Gastroesophageal sphincter (tissue), 4 donors: ENCODE measurements around the gene UBE4B. TPM values are rescaled to one million over a fixed set of nuclear protein-coding genes. Genes with fewer than 3 reads are reported as not detected.

Experiments used
- ATAC-seq: fragments of 150-250 bp; one replicate; pipeline ENCODE4 v1.9.1; 2016; ENCODE audit warnings: mild to moderate bottlenecking, moderate library complexity
- H3K27ac ChIP-seq, 4 donors: fragments of 200-600 bp; sonication (generic) in 3 of 4; 1 replicate in 3 of 4; 2 replicates in 1 of 4; pipeline ENCODE4 v1.5.1; 2016 to 2019
- H3K27me3 ChIP-seq: fragments of 200-600 bp; sonication (generic); one replicate; pipeline ENCODE4 v1.5.1; 2019
- H3K36me3 ChIP-seq, 2 donors: fragments of 200-600 bp; sonication (generic); one replicate each; pipeline ENCODE4 v1.5.1; 2019; ENCODE audit warnings: control low read depth in 1 of 2
- H3K4me1 ChIP-seq, 3 donors: fragments of 200-600 bp; sonication (generic); 1 replicate in 2 of 3; 2 replicates in 1 of 3; pipeline ENCODE4 v1.5.1; 2016 to 2019; ENCODE audit warnings: control low read depth in 2 of 3
- H3K4me3 ChIP-seq, 2 donors: fragments of 200-600 bp; sonication (generic); one replicate each; pipeline ENCODE4 v1.5.1; 2019; ENCODE audit warnings: mild to moderate bottlenecking in 1 of 2, moderate library complexity in 1 of 2
- H3K9me3 ChIP-seq, 3 donors: fragments of 200-600 bp; sonication (generic); one replicate each; pipeline ENCODE4 v1.5.1; 2017 to 2019; ENCODE audit warnings: control low read depth in 2 of 3
- EP300 ChIP-seq: sonication (generic); formaldehyde crosslinking; IDR thresholded peaks from one replicate; pipeline ENCODE4 v1.6.1; 2017; ENCODE audit warnings: antibody characterized with exemption, mild to moderate bottlenecking
- POLR2A ChIP-seq, 2 donors: fragments of 450-650 bp; IDR thresholded peaks; one replicate each; pipeline ENCODE4 v1.6.1; 2017; ENCODE audit warnings: antibody characterized with exemption in 2 of 2, mild to moderate bottlenecking in 2 of 2, moderate library complexity in 1 of 2
- POLR2AphosphoS5 ChIP-seq: sonication (generic); formaldehyde crosslinking; IDR thresholded peaks from one replicate; pipeline ENCODE4 v1.6.1; 2017; ENCODE audit warnings: antibody characterized with exemption
- WGBS, 2 donors: methylation state at CpG; one replicate each; pipeline ENCODE4 v1.1.5; 2018; ENCODE audit warnings: low coverage in 1 of 2; 5-methylcytosine and 5-hydroxymethylcytosine counted together
- total RNA-seq, 4 donors: library from RNA; depleted of rRNA; stranded (reverse); fragments of >200 nt; gene quantifications; one replicate each; pipeline ENCODE4 v1.1.0, GENCODE V29; 2016
- TF ChIP-seq, protein P1 (sequence below), 4 experiments: fragments of 200-600 bp in 2 of 4; fragments of 450-650 bp in 2 of 4; sonication (generic) in 1 of 4; IDR thresholded peaks; one replicate each; pipeline ENCODE4 v1.5.1; 2017 to 2019; ENCODE audit warnings: antibody characterized with exemption in 4 of 4, mild to moderate bottlenecking in 2 of 4, moderate library complexity in 2 of 4

The UBE4B gene
- total RNA-seq: 100 to 1,000 TPM in 1 of 4 donors, 10 to 100 TPM in 3; 56.9 to 120 (median 83.2) TPM

DNA sequence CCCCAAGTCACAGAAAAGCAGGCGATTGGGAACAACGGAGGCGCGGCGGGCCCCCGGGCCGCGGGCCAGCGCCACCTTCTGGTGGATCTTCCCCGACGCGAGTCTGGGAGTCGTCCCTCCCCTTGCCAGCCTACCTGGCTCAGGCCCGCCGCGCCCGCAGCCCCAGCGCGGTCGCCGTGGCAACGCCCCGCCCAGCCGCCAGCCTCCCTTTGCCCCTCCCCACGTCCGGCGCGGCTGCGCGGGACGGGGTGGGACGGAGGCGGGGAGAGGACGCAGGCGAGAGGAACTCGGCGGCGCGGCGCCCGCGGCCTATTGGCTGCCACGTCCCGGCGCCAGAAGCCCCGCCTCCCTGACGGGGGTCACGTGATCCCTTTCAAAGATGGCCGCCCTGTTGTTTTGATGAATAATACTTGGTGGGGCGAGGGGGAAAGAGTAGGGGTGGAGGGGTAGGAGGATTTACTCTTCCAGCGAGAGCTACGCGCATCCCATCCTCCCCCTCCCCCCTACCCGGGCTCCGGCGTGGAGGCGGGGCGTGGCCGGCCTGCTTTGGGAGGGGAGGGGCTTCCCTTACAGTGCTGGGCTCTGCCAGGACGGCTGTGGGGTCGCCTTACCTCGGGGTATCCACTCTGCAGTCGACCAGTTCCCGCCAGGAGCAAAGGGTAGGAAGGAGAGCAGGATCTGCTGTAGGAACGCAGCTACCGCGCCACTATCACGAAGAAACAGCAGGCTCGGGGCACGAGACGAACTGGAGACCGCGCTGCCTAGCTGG, at the start of gene UBE4B:
UBE4B (plus strand) TSS at position 369 of the 769 bp plus-strand sequence. CDS start 713 bp downstream, outside the sequence.
- Histone ChIP-seq H3K9me3 (no peaks in the 10 kb centered on the region), H3K4me1 (peaks cover 0 to 44% (median 6%) of the 10 kb centered on the region in 3 donors), H3K4me3 (peak within 1 kb of the TSS; percentile 73 to 96), H3K27ac (peak within 1 kb of the TSS; percentile 84 to 98 (median 94)), H3K27me3 (no peaks in the 10 kb centered on the region), H3K36me3 (peaks cover 0 to 15% of the 10 kb centered on the region in 2 donors)
- no CpG with 5 or more reads among the region's 73 CpGs for WGBS, 2 donors
- peak; percentile 98 for ATAC-seq
- TF ChIP-seq POLR2A (IDR thresholded peaks at IDR 0.05): peak; percentile 21 to 27
- TF ChIP-seq POLR2AphosphoS5: peak; percentile 41
- TF ChIP-seq, protein P1, sequence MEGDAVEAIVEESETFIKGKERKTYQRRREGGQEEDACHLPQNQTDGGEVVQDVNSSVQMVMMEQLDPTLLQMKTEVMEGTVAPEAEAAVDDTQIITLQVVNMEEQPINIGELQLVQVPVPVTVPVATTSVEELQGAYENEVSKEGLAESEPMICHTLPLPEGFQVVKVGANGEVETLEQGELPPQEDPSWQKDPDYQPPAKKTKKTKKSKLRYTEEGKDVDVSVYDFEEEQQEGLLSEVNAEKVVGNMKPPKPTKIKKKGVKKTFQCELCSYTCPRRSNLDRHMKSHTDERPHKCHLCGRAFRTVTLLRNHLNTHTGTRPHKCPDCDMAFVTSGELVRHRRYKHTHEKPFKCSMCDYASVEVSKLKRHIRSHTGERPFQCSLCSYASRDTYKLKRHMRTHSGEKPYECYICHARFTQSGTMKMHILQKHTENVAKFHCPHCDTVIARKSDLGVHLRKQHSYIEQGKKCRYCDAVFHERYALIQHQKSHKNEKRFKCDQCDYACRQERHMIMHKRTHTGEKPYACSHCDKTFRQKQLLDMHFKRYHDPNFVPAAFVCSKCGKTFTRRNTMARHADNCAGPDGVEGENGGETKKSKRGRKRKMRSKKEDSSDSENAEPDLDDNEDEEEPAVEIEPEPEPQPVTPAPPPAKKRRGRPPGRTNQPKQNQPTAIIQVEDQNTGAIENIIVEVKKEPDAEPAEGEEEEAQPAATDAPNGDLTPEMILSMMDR (IDR thresholded peaks at IDR 0.05): peak; percentile 69 to 93 (median 88)
- TF ChIP-seq EP300: no peak

DNA sequence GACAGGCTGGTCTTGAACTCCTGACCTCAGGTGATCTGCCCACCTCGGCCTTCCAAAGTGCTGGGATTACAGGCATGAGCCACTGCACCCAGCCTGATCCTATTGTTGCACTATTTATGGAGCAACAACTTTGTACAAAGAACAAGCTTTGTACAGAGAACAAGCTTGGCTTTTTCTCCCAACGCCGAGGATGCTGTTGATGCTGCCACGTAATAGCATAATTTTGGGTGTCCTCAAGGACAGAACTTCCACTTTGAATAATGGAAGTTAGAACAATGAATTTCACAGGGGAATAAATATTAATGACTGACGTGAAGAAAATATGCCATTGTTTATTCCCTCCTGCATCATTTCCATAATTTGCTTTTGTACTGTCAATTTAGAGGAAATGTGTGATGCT, 48.5 kb upstream of the UBE4B start:
- peaks cover 0 to 50% of the 10 kb centered on the region in 2 donors for H3K36me3 ChIP-seq
- peak overlapping the region; percentile 9 to 74 (median 68) for H3K27ac ChIP-seq
- 67 to 91% methylated on average over 4 to 5 of the region's 5 CpGs for WGBS, 2 donors
- TF ChIP-seq POLR2AphosphoS5 (no peak), POLR2A (IDR thresholded peaks at IDR 0.05) (no peak), EP300 (no peak)
- TF ChIP-seq, protein P1 (IDR thresholded peaks at IDR 0.05): no peak
- no peaks in the 10 kb centered on the region for H3K27me3 ChIP-seq
- H3K9me3 ChIP-seq: no peaks in the 10 kb centered on the region
- H3K4me1 ChIP-seq: peaks cover 0 to 12% (median 0%) of the 10 kb centered on the region in 3 donors
- no peak overlapping the region for H3K4me3 ChIP-seq
- no peak for ATAC-seq

GRCh38 chr1:9985001-9985400, 47.8 kb upstream of the UBE4B start:
- H3K27me3 ChIP-seq: no peaks in the 10 kb centered on the region
- peak; percentile 57 for ATAC-seq
- TF ChIP-seq EP300 (no peak), POLR2A (IDR thresholded peaks at IDR 0.05) (no peak), POLR2AphosphoS5 (no peak)
- TF ChIP-seq, protein P1 (IDR thresholded peaks at IDR 0.05): no peak
- H3K36me3 ChIP-seq: peaks cover 0 to 47% of the 10 kb centered on the region in 2 donors
- 5 to 7% methylated on average over 3 to 6 of the region's 6 CpGs for WGBS, 2 donors
- H3K4me3 ChIP-seq: no peak overlapping the region
- no peaks in the 10 kb centered on the region for H3K9me3 ChIP-seq
- H3K27ac ChIP-seq: peak overlapping the region; percentile 12 to 74 (median 68)
- peaks cover 0 to 15% (median 0%) of the 10 kb centered on the region in 3 donors for H3K4me1 ChIP-seq

DNA sequence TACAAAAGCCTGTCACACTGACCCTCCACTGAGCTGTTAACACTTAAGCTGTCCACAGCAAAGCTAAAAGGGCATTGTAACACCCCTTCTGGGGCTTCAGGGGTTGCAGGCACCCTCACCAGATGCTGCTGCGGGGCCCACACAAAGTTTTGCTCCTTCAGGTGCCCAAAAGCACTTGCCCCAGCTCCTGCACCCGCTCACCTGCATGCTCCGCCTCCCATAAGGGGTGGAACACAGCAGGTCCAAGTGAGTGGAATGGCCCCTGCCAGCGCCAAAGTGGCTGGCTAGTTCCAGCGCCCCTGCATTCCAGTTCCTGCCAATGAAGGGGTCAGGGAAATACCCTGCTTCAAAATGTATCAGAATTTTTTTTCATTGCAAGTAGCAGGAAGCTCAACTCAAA, 43.0 kb upstream of the UBE4B start:
- no CpG with 5 or more reads among the region's 5 CpGs for WGBS, 2 donors
- Histone ChIP-seq H3K4me1 (peaks cover 0 to 27% (median 0%) of the 10 kb centered on the region in 3 donors), H3K4me3 (no peak overlapping the region), H3K9me3 (no peaks in the 10 kb centered on the region), H3K27ac (no peak overlapping the region), H3K27me3 (no peaks in the 10 kb centered on the region), H3K36me3 (peaks cover 0 to 5% of the 10 kb centered on the region in 2 donors)
- no peak for ATAC-seq
- TF ChIP-seq POLR2AphosphoS5: no peak
- TF ChIP-seq, protein P1 (IDR thresholded peaks at IDR 0.05): no peak
- TF ChIP-seq POLR2A (IDR thresholded peaks at IDR 0.05): no peak
- no peak for TF ChIP-seq EP300

- H3K4me3 ChIP-seq: no peak overlapping the region
- H3K9me3 ChIP-seq: no peaks in the 10 kb centered on the region
- peak; percentile 40 for ATAC-seq
- TF ChIP-seq EP300 (no peak), POLR2AphosphoS5 (no peak), POLR2A (IDR thresholded peaks at IDR 0.05) (no peak)
- TF ChIP-seq, protein P1 (IDR thresholded peaks at IDR 0.05): no peak
- no peaks in the 10 kb centered on the region for H3K27me3 ChIP-seq
- WGBS, 2 donors: 60 to 61% methylated on average over 2 of the region's 2 CpGs
- peak overlapping the region in 2 of 4 donors; percentile 26 to 51 for H3K27ac ChIP-seq
- peaks cover 0 to 17% (median 0%) of the 10 kb centered on the region in 3 donors for H3K4me1 ChIP-seq
- peaks cover 0 to 5% of the 10 kb centered on the region in 2 donors for H3K36me3 ChIP-seq
Observed at GRCh38 chr1:9990944-9991343, 41.8 kb upstream of the UBE4B start.
